ENCODE results near the gene PCED1A. TPM values are rescaled to one million over a fixed set of nuclear protein-coding genes. Genes with fewer than 3 reads are reported as not detected.

PCED1A gene
- total RNA-seq, 1 experiment from 2014 or later = 27.1 TPM

DNA sequence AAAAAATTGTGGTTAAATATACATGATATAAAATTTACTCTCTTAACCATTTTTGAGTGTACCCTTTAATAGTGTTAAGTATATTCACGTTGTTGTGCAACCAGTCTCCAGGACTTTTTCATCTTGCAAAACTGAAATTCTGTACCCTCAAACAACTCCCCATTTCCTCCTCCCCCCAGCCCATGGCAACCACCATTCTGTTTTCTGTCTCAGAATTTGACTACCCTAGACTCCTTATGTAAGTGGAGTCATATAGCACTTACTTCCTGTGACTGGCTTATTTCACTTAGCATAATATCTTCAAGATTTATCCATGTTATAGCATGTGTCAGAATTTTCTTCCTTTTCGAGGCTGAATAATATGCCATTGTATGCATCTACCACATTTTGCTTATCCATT lies 5.2 kb upstream of the PCED1A start:
- H3K9me3 Mint-ChIP-seq (ENCODE audit: low read depth, unreplicated experiment) = no peaks in the 10 kb centered on the region
- TF ChIP-seq CTCF (IDR thresholded peaks at IDR 0.05; ENCODE audit: unreplicated experiment) = no peak
- no peak for DNase-seq
- no TSS peak for BruUV-seq (replicated peaks)
- intact Hi-C loops (cut with micrococcal nuclease; ENCODE audit: unreplicated experiment) = no loop called here
- CTCF ChIA-PET = no interaction called here
- H3K27me3 Mint-ChIP-seq (ENCODE audit: unreplicated experiment) = no peaks in the 10 kb centered on the region
- H3K4me3 Mint-ChIP-seq (ENCODE audit: low read depth, unreplicated experiment) = no peak overlapping the region
- H3K4me1 Mint-ChIP-seq (ENCODE audit: low read depth, unreplicated experiment) = no peaks in the 10 kb centered on the region
- H3K36me3 Mint-ChIP-seq (ENCODE audit: insufficient read depth, unreplicated experiment) = peaks cover 11% of the 10 kb centered on the region
- no peak overlapping the region for H3K27ac Mint-ChIP-seq (ENCODE audit: unreplicated experiment)

GRCh38 chr20:2840967-2841531 lies 594 bp upstream of the PCED1A start:
- Mint-ChIP-seq H3K27me3 (ENCODE audit: unreplicated experiment) (no peaks in the 10 kb centered on the region), H3K4me1 (ENCODE audit: low read depth, unreplicated experiment) (peaks cover 8% of the 10 kb centered on the region), H3K36me3 (ENCODE audit: insufficient read depth, unreplicated experiment) (peaks cover 36% of the 10 kb centered on the region), H3K4me3 (ENCODE audit: low read depth, unreplicated experiment) (peak overlapping the region; percentile 90), H3K9me3 (ENCODE audit: low read depth, unreplicated experiment) (no peaks in the 10 kb centered on the region), H3K27ac (ENCODE audit: unreplicated experiment) (peak overlapping the region; percentile 46)
- BruUV-seq (replicated peaks) = TSS peak; percentile 69
- DNase-seq = peak; percentile 36
- CTCF ChIA-PET = no interaction called here
- intact Hi-C loops (cut with micrococcal nuclease; ENCODE audit: unreplicated experiment) = no loop called here
- no peak for TF ChIP-seq CTCF (IDR thresholded peaks at IDR 0.05; ENCODE audit: unreplicated experiment)

GRCh38 chr20:2839732-2840137 lies 720 bp downstream of the PCED1A start:
- Mint-ChIP-seq H3K36me3 (ENCODE audit: insufficient read depth, unreplicated experiment) (peaks cover 36% of the 10 kb centered on the region), H3K9me3 (ENCODE audit: low read depth, unreplicated experiment) (no peaks in the 10 kb centered on the region), H3K27ac (ENCODE audit: unreplicated experiment) (peak overlapping the region; percentile 48), H3K4me1 (ENCODE audit: low read depth, unreplicated experiment) (peaks cover 8% of the 10 kb centered on the region), H3K27me3 (ENCODE audit: unreplicated experiment) (no peaks in the 10 kb centered on the region), H3K4me3 (ENCODE audit: low read depth, unreplicated experiment) (peak overlapping the region; percentile 90)
- BruUV-seq (replicated peaks) = no TSS peak
- intact Hi-C loops (cut with micrococcal nuclease; ENCODE audit: unreplicated experiment) = no loop called here
- no peak for TF ChIP-seq CTCF (IDR thresholded peaks at IDR 0.05; ENCODE audit: unreplicated experiment)
- DNase-seq = no peak
- CTCF ChIA-PET = no interaction called here

- peak overlapping the region; percentile 48 for H3K27ac Mint-ChIP-seq (ENCODE audit: unreplicated experiment)
Observed at GRCh38 chr20:2838847-2839671, 1.4 kb downstream of the PCED1A start.

More at GRCh38 chr20:2838847-2839671, 1.4 kb downstream of the PCED1A start:
- H3K9me3 Mint-ChIP-seq (ENCODE audit: low read depth, unreplicated experiment) = no peaks in the 10 kb centered on the region
- H3K4me1 Mint-ChIP-seq (ENCODE audit: low read depth, unreplicated experiment) = peaks cover 8% of the 10 kb centered on the region
- BruUV-seq (replicated peaks) = TSS peak; percentile 23
- DNase-seq = no peak
- peaks cover 36% of the 10 kb centered on the region for H3K36me3 Mint-ChIP-seq (ENCODE audit: insufficient read depth, unreplicated experiment)
- intact Hi-C loops (cut with micrococcal nuclease; ENCODE audit: unreplicated experiment) = no loop called here
- TF ChIP-seq CTCF (IDR thresholded peaks at IDR 0.05; ENCODE audit: unreplicated experiment) = no peak
- CTCF ChIA-PET = no interaction called here
- H3K4me3 Mint-ChIP-seq (ENCODE audit: low read depth, unreplicated experiment) = peak overlapping the region; percentile 90
- H3K27me3 Mint-ChIP-seq (ENCODE audit: unreplicated experiment) = no peaks in the 10 kb centered on the region

Measured in Calu3 (cell line).